H1 (cell line): Measurements from ENCODE around the gene DISC1. TPM values are rescaled to one million over a fixed set of nuclear protein-coding genes. Genes with fewer than 3 reads are reported as not detected.

ENCODE experiments used
- CTCF ChIA-PET: fragments of 300-600 bp; sonication (Branson Sonifier 250); formaldehyde crosslinking; loops from one replicate; lab custom pipeline; 2021; ENCODE audit not compliant: partially characterized antibody; lab: Charles Lee
- POLR2A ChIA-PET: fragments of 300-600 bp; sonication (Branson Sonifier 250); formaldehyde crosslinking; loops from one replicate; lab custom pipeline; 2021; ENCODE audit warnings: inconsistent platforms; ENCODE audit not compliant: partially characterized antibody; lab: Charles Lee
- DNase-seq, 2 experiments: peaks; one replicate each; pipeline versions ENCODE4 v3.0.0 to v3.0.0-alpha.2; 2010 to 2022; ENCODE audit warnings: low spot score in 2 of 2, low read depth in 1 of 2, mixed read lengths in 1 of 2
- FAIRE-seq: peaks from 2 replicates; lab custom pipeline; 2011; peaks lifted over from hg19 to GRCh38; lab: Jason Lieb, UNC
- H2AFZ ChIP-seq: 2 replicates; pipeline ENCODE4 v1.8.1; 2012; ENCODE audit warnings: low read length, inconsistent platforms
- H2AK5ac ChIP-seq: 2 replicates; pipeline ENCODE4 v1.6.1; 2013; ENCODE audit warnings: low read depth, low read length
- H2BK120ac ChIP-seq: replicated peaks from 2 replicates; pipeline ENCODE3; 2013; ENCODE audit warnings: low read depth, low read length, inconsistent platforms
- H2BK12ac ChIP-seq: 2 replicates; pipeline ENCODE4 v1.6.1; 2013; ENCODE audit warnings: low read depth, low read length
- H2BK15ac ChIP-seq: 2 replicates; pipeline ENCODE4 v1.6.1; 2013; ENCODE audit warnings: low read length
- H2BK20ac ChIP-seq: 2 replicates; pipeline ENCODE4 v1.6.1; 2013; ENCODE audit warnings: low read length
- H2BK5ac ChIP-seq: 2 replicates; pipeline ENCODE4 v1.6.1; 2013; ENCODE audit warnings: low read depth, low read length
- H3K14ac ChIP-seq: 2 replicates; pipeline ENCODE4 v1.6.1; 2013; ENCODE audit warnings: inconsistent platforms; ENCODE audit not compliant: insufficient read length
- H3K18ac ChIP-seq: 2 replicates; pipeline ENCODE4 v1.6.1; 2013; ENCODE audit warnings: low read length; ENCODE audit errors: extremely low read depth
- H3K23ac ChIP-seq: 2 replicates; pipeline ENCODE4 v1.6.1; 2013; ENCODE audit warnings: inconsistent platforms; ENCODE audit not compliant: insufficient read length
- H3K23me2 ChIP-seq: 2 replicates; pipeline ENCODE4 v1.6.1; 2013; ENCODE audit warnings: low read depth, low read length
- H3K27ac ChIP-seq: 2 replicates; pipeline ENCODE4 v1.6.1; 2011; ENCODE audit warnings: low read depth, low read length, inconsistent platforms
- H3K27me3 ChIP-seq, 4 experiments: replicated peaks in 1 of 4; 1 replicate in 1 of 4; 2 replicates in 3 of 4; pipeline versions ENCODE4 v1.6.1 to v1.8.1; 2011 to 2013; ENCODE audit warnings: low read length in 3 of 4, mild to moderate bottlenecking in 3 of 4, inconsistent platforms in 2 of 4, mixed read lengths in 2 of 4, moderate library complexity in 1 of 4; ENCODE audit not compliant: control insufficient read depth in 3 of 4, insufficient read depth in 3 of 4; ENCODE audit errors: extremely low read depth in 1 of 4
- H3K36me3 ChIP-seq, 4 experiments: 2 replicates each; pipeline versions ENCODE4 v1.6.1 to v1.8.1; 2011 to 2013; ENCODE audit warnings: mild to moderate bottlenecking in 4 of 4, low read length in 3 of 4, moderate library complexity in 2 of 4, control low read depth in 1 of 4, inconsistent platforms in 1 of 4; ENCODE audit not compliant: insufficient read depth in 4 of 4, control insufficient read depth in 2 of 4
- H3K4ac ChIP-seq: replicated peaks from 2 replicates; pipeline ENCODE3; 2013; ENCODE audit warnings: low read length, low read depth, mixed read lengths, inconsistent platforms; ENCODE audit not compliant: insufficient read length
- H3K4me1 ChIP-seq, 4 experiments: replicated peaks in 1 of 4; 1 replicate in 1 of 4; 2 replicates in 3 of 4; pipeline versions ENCODE4 v1.6.1 to v1.8.1; 2011 to 2013; ENCODE audit warnings: low read length in 3 of 4, inconsistent platforms in 2 of 4, mixed read lengths in 1 of 4; ENCODE audit not compliant: insufficient read depth in 4 of 4, control insufficient read depth in 3 of 4
- H3K4me2 ChIP-seq, 2 experiments: 2 replicates each; pipeline versions ENCODE4 v1.6.1 to v1.8.1; 2011 to 2013; ENCODE audit warnings: low read depth in 2 of 2, low read length in 2 of 2, control low read depth in 1 of 2, inconsistent platforms in 1 of 2, mild to moderate bottlenecking in 1 of 2; ENCODE audit not compliant: insufficient read depth in 1 of 2
- H3K4me3 ChIP-seq, 4 experiments: fragments of 200-600, 300-600 bp in 1 of 4; sonication (generic), shearing (Covaris generic), sonication (Bioruptor Twin) in 1 of 4; 2 replicates each; pipeline versions ENCODE4 v1.5.1 to v1.8.1; 2011 to 2016; ENCODE audit warnings: low read length in 4 of 4, low read depth in 3 of 4, control low read depth in 2 of 4, inconsistent platforms in 2 of 4, mild to moderate bottlenecking in 2 of 4, mixed read lengths in 1 of 4, moderate library complexity in 1 of 4; ENCODE audit not compliant: insufficient read depth in 2 of 4; ENCODE audit errors: extremely low read depth in 1 of 4
- H3K56ac ChIP-seq: replicated peaks from 2 replicates; pipeline ENCODE3; 2013; ENCODE audit warnings: low read depth, mild to moderate bottlenecking, mixed read lengths, low read length, inconsistent platforms; ENCODE audit not compliant: insufficient read length
- H3K79me1 ChIP-seq: 2 replicates; pipeline ENCODE4 v1.6.1; 2013; ENCODE audit warnings: low read depth, low read length, control low read depth
- H3K79me2 ChIP-seq, 2 experiments: 2 replicates each; pipeline versions ENCODE4 v1.6.1 to v1.8.1; 2012 to 2013; ENCODE audit warnings: low read length in 2 of 2, mild to moderate bottlenecking in 2 of 2, inconsistent platforms in 1 of 2; ENCODE audit not compliant: insufficient read depth in 2 of 2, control insufficient read depth in 1 of 2
- H3K9ac ChIP-seq, 4 experiments: replicated peaks in 1 of 4; 1 replicate in 1 of 4; 2 replicates in 3 of 4; pipeline versions ENCODE4 v1.6.1 to v1.8.1; 2011 to 2013; ENCODE audit warnings: low read depth in 3 of 4, low read length in 3 of 4, control low read depth in 2 of 4, mild to moderate bottlenecking in 2 of 4, moderate library complexity in 2 of 4, inconsistent platforms in 1 of 4; ENCODE audit errors: extremely low read depth in 1 of 4
- H3K9me3 ChIP-seq, 2 experiments: 2 replicates each; pipeline versions ENCODE4 v1.6.1 to v1.8.1; 2012 to 2013; ENCODE audit warnings: mild to moderate bottlenecking in 2 of 2, moderate library complexity in 2 of 2, control low read depth in 1 of 2, inconsistent platforms in 1 of 2, low read depth in 1 of 2, low read length in 1 of 2, mixed read lengths in 1 of 2; ENCODE audit not compliant: insufficient read depth in 2 of 2
- H4K20me1 ChIP-seq, 2 experiments: replicated peaks in 1 of 2; 2 replicates each; pipeline versions ENCODE3 to v1.8.1; 2011 to 2013; ENCODE audit warnings: inconsistent platforms in 2 of 2, low read length in 2 of 2, mild to moderate bottlenecking in 1 of 2; ENCODE audit not compliant: insufficient read depth in 2 of 2, control insufficient read depth in 1 of 2
- H4K5ac ChIP-seq: 2 replicates; pipeline ENCODE4 v1.6.1; 2013; ENCODE audit warnings: low read length, low read depth, mixed read lengths, inconsistent platforms; ENCODE audit not compliant: insufficient read length
- H4K8ac ChIP-seq: 2 replicates; pipeline ENCODE4 v1.8.0; 2013; ENCODE audit warnings: mild to moderate bottlenecking, moderate library complexity, low read length, inconsistent platforms; ENCODE audit not compliant: insufficient read depth; ENCODE audit errors: extremely low read depth
- H4K91ac ChIP-seq: replicated peaks from 2 replicates; pipeline ENCODE3; 2013; ENCODE audit warnings: low read length, mixed read lengths, inconsistent platforms; ENCODE audit not compliant: insufficient read length
- CBX5 ChIP-seq: fragments of 300-800, 300-1000 bp; sonication (generic); IDR thresholded peaks from 2 replicates; pipeline ENCODE4 v1.7.1; 2016; ENCODE audit warnings: antibody characterized with exemption, low read length, low read depth
- MAFK ChIP-seq: IDR thresholded peaks from 2 replicates; pipeline ENCODE4 v1.6.1; 2012; ENCODE audit warnings: low read depth, mild to moderate bottlenecking, improper control_type of control experiment, low read length
- WGBS, 2 experiments: shearing (Covaris generic) in 1 of 2; methylation state at CpG; one replicate each; pipeline versions ENCODE4 v1.1.6 to v1.1.7; 2013 to 2015; ENCODE audit warnings: low lambda C conversion rate in 2 of 2, mixed read lengths in 2 of 2, inconsistent platforms in 1 of 2, low coverage in 1 of 2, missing lambda C conversion rate in 1 of 2; ENCODE audit not compliant: insufficient replicate concordance in 2 of 2, insufficient coverage in 1 of 2, insufficient read length in 1 of 2; ENCODE audit errors: extremely low coverage in 1 of 2, missing lambda C conversion rate in 1 of 2; 5-methylcytosine and 5-hydroxymethylcytosine counted together
- polyA plus RNA-seq, 7 experiments: library from polyadenylated mRNA; depleted of rRNA in 3 of 7; stranded (reverse) in 5 of 7; unstranded in 2 of 7; fragments of >200 nt in 5 of 7; fragments of 200-250 nt in 2 of 7; gene quantifications; 1 replicate in 5 of 7; 2 replicates in 1 of 7; 4 replicates in 1 of 7; pipeline versions ENCODE4 v1.2.1 to v1.2.3, GENCODE V29; 2011 to 2013; ENCODE audit warnings: missing spikeins in 2 of 7, mixed read lengths in 2 of 7
- total RNA-seq: library from RNA; stranded (reverse); fragmentation: NEBNext Ultra II Directional; extraction: Animal tissue kit (Norgen Biotek cat#: 25700); gene quantifications from 2 replicates; pipeline ENCODE4 v1.2.1, GENCODE V29; 2021

DISC1 gene
- total and polyA plus RNA-seq, 2 of the 8 experiments (the other 6 are each of a cell fraction or from before 2014, with no cell fraction given): 1.1 to 3.5 TPM

GRCh38 chr1:231814521-231814920 is 187.9 kb downstream of the DISC1 start:
- H2AFZ ChIP-seq: no peak overlapping the region

More at GRCh38 chr1:231814521-231814920, 187.9 kb downstream of the DISC1 start:
- no peaks in the 10 kb centered on the region for H3K79me2 ChIP-seq
- H3K4me2 ChIP-seq: no peak overlapping the region
- no peaks in the 10 kb centered on the region for H3K23me2 ChIP-seq
- H4K91ac ChIP-seq: no peak overlapping the region
- H3K4me1 ChIP-seq: no peaks in the 10 kb centered on the region
- H4K8ac ChIP-seq: no peak overlapping the region
- no peak overlapping the region for H3K23ac ChIP-seq
- H3K56ac ChIP-seq: no peak overlapping the region
- H4K5ac ChIP-seq: no peak overlapping the region
- no peak overlapping the region for H3K18ac ChIP-seq
- no peak overlapping the region for H2BK12ac ChIP-seq
- H3K79me1 ChIP-seq: no peaks in the 10 kb centered on the region
- no peak overlapping the region for H3K9ac ChIP-seq
- ChIA-PET CTCF (interaction anchor here (0.7 kb wide), 1 partner anchor 58 kb away, joined by 3 read pairs; no protein-coding TSS in a partner anchor), POLR2A (no interaction called here)
- H3K4ac ChIP-seq: no peak overlapping the region
- no peak overlapping the region for H2BK5ac ChIP-seq
- no peak overlapping the region for H2AK5ac ChIP-seq
- H3K4me3 ChIP-seq: no peak overlapping the region
- no peak for DNase-seq
- no peaks in the 10 kb centered on the region for H3K9me3 ChIP-seq
- H3K36me3 ChIP-seq: no peaks in the 10 kb centered on the region; a peak in 1 of 8 replicates
- FAIRE-seq: no peak
- no peak overlapping the region for H2BK15ac ChIP-seq
- no peak overlapping the region for H2BK120ac ChIP-seq
- 90% methylated on average over 4 of the region's 4 CpGs; no CpG with 5 or more reads in 1 of the 2 experiments for WGBS, 2 experiments
- H3K27me3 ChIP-seq: peaks cover 0 to 1% (median 0%) of the 10 kb centered on the region in 4 experiments; a peak in 1 of 7 replicates
- H3K27ac ChIP-seq: no peak overlapping the region
- no peak overlapping the region for H3K14ac ChIP-seq
- no peaks in the 10 kb centered on the region for H4K20me1 ChIP-seq
- TF ChIP-seq CBX5 (no peak), MAFK (no peak)
- H2BK20ac ChIP-seq: no peak overlapping the region
